Kidney epithelial cell (primary cell): ENCODE measurements around the gene DNAJC25. TPM values are rescaled to one million over a fixed set of nuclear protein-coding genes. Genes with fewer than 3 reads are reported as not detected.

ENCODE experiments used
- DNase-seq: peaks from one replicate; pipeline ENCODE4 v3.0.0-alpha.2; 2010; ENCODE audit warnings: low read depth
- H3K27me3 ChIP-seq: 2 replicates; pipeline ENCODE4 v1.6.0; 2011; ENCODE audit warnings: low read length; ENCODE audit not compliant: control insufficient read depth, insufficient read depth
- H3K36me3 ChIP-seq: 2 replicates; pipeline ENCODE4 v1.5.1; 2011; ENCODE audit warnings: low read length; ENCODE audit not compliant: control insufficient read depth, insufficient read depth
- H3K4me3 ChIP-seq: 2 replicates; pipeline ENCODE4 v1.5.1; 2011; ENCODE audit warnings: low read depth, mild to moderate bottlenecking, control low read depth, low read length
- CTCF ChIP-seq: IDR thresholded peaks from 2 replicates; pipeline ENCODE4 v1.5.1; 2011; ENCODE audit warnings: mild to moderate bottlenecking, moderate library complexity, low read length, control low read depth, inconsistent platforms; ENCODE audit not compliant: insufficient read depth, poor library complexity, severe bottlenecking
- total RNA-seq: library from RNA; depleted of rRNA; stranded (reverse); fragments of >200 nt; gene quantifications from 2 replicates; pipeline ENCODE4 v1.2.3, GENCODE V29; 2015

The DNAJC25 gene
- total RNA-seq, 1 donor from 2014 or later = 8.1 TPM

- DNase-seq = no peak
- Histone ChIP-seq H3K36me3 (peaks cover 4% of the 10 kb centered on the region), H3K4me3 (peak overlapping the region; percentile 54), H3K27me3 (no peaks in the 10 kb centered on the region)
- no peak for TF ChIP-seq CTCF
Measured at GRCh38 chr9:111598733-111599091, 32.4 kb upstream of the DNAJC25 start.

GRCh38 chr9:111599092-111599954 lies 31.8 kb upstream of the DNAJC25 start, which contains the start of gene PTGR1:
PTGR1 (minus strand) TSS chr9:111599647; CDS start chr9:111597422, 2,225 bp downstream.
- no peak for TF ChIP-seq CTCF
- H3K4me3 ChIP-seq = peak within 1 kb of the TSS; percentile 54
- no peaks in the 10 kb centered on the region for H3K27me3 ChIP-seq
- peaks cover 4% of the 10 kb centered on the region for H3K36me3 ChIP-seq
- DNase-seq = peak; percentile 62

GRCh38 chr9:111599955-111600343 lies 31.2 kb upstream of the DNAJC25 start:
- no peak for TF ChIP-seq CTCF
- H3K36me3 ChIP-seq = peaks cover 4% of the 10 kb centered on the region

GRCh38 chr9:111601237-111602018 lies 29.7 kb upstream of the DNAJC25 start:
- TF ChIP-seq CTCF = no peak
- H3K4me3 ChIP-seq = no peak overlapping the region
- peaks cover 3% of the 10 kb centered on the region for H3K36me3 ChIP-seq
- H3K27me3 ChIP-seq = no peaks in the 10 kb centered on the region
- DNase-seq = no peak

More at GRCh38 chr9:111599955-111600343, 31.2 kb upstream of the DNAJC25 start:
- no peak for DNase-seq
- peak overlapping the region; percentile 54 for H3K4me3 ChIP-seq
- H3K27me3 ChIP-seq = no peaks in the 10 kb centered on the region

GRCh38 chr9:111603041-111603440 lies 28.1 kb upstream of the DNAJC25 start:
- no peak for TF ChIP-seq CTCF
- no peak for DNase-seq
- Histone ChIP-seq H3K4me3 (no peak overlapping the region), H3K36me3 (no peaks in the 10 kb centered on the region), H3K27me3 (no peaks in the 10 kb centered on the region)
